ENCODE data around the gene PHF14. TPM values are rescaled to one million over a fixed set of nuclear protein-coding genes. Genes with fewer than 3 reads are reported as not detected.

Gene PHF14
- total and polyA plus RNA-seq, 2 experiments from 2014 or later, result 72.0 to 87.9 TPM

DNA sequence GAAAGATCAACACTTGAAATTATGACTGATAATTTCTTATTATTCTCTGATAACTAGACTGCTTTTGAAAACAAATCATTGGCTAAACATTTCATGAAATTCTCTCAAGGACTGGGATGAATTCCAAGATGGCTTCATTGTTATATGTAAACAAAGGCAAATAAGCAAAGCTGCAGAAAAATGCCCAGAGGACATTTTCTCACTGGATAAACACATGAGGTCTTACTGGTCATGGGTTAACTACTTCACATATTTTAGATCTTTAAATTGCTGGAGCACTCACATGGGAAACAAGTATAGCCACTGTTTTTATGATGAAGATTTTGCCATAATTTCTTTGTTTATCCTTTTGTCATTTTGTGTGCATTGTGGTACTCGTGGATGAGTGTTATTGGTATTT lies 239.1 kb downstream of the PHF14 start (continued):
- TF ChIP-seq, protein P1, sequence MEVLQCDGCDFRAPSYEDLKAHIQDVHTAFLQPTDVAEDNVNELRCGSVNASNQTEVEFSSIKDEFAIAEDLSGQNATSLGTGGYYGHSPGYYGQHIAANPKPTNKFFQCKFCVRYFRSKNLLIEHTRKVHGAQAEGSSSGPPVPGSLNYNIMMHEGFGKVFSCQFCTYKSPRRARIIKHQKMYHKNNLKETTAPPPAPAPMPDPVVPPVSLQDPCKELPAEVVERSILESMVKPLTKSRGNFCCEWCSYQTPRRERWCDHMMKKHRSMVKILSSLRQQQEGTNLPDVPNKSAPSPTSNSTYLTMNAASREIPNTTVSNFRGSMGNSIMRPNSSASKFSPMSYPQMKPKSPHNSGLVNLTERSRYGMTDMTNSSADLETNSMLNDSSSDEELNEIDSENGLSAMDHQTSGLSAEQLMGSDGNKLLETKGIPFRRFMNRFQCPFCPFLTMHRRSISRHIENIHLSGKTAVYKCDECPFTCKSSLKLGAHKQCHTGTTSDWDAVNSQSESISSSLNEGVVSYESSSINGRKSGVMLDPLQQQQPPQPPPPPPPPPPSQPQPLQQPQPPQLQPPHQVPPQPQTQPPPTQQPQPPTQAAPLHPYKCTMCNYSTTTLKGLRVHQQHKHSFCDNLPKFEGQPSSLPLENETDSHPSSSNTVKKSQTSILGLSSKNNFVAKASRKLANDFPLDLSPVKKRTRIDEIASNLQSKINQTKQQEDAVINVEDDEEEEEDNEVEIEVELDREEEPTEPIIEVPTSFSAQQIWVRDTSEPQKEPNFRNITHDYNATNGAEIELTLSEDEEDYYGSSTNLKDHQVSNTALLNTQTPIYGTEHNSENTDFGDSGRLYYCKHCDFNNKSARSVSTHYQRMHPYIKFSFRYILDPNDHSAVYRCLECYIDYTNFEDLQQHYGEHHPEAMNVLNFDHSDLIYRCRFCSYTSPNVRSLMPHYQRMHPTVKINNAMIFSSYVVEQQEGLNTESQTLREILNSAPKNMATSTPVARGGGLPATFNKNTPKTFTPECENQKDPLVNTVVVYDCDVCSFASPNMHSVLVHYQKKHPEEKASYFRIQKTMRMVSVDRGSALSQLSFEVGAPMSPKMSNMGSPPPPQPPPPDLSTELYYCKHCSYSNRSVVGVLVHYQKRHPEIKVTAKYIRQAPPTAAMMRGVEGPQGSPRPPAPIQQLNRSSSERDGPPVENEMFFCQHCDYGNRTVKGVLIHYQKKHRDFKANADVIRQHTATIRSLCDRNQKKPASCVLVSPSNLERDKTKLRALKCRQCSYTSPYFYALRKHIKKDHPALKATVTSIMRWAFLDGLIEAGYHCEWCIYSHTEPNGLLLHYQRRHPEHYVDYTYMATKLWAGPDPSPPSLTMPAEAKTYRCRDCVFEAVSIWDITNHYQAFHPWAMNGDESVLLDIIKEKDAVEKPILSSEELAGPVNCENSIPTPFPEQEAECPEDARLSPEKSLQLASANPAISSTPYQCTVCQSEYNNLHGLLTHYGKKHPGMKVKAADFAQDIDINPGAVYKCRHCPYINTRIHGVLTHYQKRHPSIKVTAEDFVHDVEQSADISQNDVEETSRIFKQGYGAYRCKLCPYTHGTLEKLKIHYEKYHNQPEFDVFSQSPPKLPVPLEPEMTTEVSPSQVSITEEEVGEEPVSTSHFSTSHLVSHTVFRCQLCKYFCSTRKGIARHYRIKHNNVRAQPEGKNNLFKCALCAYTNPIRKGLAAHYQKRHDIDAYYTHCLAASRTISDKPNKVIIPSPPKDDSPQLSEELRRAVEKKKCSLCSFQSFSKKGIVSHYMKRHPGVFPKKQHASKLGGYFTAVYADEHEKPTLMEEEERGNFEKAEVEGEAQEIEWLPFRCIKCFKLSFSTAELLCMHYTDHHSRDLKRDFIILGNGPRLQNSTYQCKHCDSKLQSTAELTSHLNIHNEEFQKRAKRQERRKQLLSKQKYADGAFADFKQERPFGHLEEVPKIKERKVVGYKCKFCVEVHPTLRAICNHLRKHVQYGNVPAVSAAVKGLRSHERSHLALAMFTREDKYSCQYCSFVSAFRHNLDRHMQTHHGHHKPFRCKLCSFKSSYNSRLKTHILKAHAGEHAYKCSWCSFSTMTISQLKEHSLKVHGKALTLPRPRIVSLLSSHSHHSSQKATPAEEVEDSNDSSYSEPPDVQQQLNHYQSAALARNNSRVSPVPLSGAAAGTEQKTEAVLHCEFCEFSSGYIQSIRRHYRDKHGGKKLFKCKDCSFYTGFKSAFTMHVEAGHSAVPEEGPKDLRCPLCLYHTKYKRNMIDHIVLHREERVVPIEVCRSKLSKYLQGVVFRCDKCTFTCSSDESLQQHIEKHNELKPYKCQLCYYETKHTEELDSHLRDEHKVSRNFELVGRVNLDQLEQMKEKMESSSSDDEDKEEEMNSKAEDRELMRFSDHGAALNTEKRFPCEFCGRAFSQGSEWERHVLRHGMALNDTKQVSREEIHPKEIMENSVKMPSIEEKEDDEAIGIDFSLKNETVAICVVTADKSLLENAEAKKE (CRISPR knock-in tag; IDR thresholded peaks at IDR 0.05), result no peak
- TF ChIP-seq CREB1 (CRISPR knock-in tag; IDR thresholded peaks at IDR 0.05; ENCODE audit: low read depth) (no peak), EZH2phosphoT487 (IDR thresholded peaks at IDR 0.05; ENCODE audit: unreplicated experiment) (no peak), EZH2 (IDR thresholded peaks at IDR 0.05; ENCODE audit: low read depth, unreplicated experiment) (no peak)
- TF ChIP-seq, protein P2, sequence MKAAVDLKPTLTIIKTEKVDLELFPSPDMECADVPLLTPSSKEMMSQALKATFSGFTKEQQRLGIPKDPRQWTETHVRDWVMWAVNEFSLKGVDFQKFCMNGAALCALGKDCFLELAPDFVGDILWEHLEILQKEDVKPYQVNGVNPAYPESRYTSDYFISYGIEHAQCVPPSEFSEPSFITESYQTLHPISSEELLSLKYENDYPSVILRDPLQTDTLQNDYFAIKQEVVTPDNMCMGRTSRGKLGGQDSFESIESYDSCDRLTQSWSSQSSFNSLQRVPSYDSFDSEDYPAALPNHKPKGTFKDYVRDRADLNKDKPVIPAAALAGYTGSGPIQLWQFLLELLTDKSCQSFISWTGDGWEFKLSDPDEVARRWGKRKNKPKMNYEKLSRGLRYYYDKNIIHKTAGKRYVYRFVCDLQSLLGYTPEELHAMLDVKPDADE (IDR thresholded peaks at IDR 0.05), result no peak

DNA sequence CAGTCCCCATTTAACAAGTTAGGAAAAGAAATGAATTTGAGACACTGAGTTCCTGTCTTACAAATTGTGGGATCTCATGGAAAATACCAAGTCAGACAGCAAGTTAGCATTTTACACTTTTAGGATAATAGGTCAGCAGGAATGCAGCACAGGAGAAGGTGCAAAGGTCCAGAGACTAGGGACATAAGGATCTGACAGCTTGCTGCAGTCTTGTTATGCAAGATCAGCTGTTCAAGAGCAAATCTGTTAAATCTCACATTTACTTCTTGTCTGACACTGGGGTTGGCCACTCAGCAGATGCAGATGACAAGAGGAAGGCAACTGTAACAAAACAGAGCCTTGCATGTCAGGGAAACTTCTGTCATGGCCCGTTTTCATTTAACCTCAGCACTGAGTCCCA lies 239.6 kb downstream of the PHF14 start:
- H3K4me1 Mint-ChIP-seq, result no peaks in the 10 kb centered on the region
- H3K36me3 ChIP-seq (ENCODE audit: insufficient read depth), result no peaks in the 10 kb centered on the region
- H3K4me2 ChIP-seq, result no peak overlapping the region
- no peak overlapping the region for H3K4me3 ChIP-seq
- no peak overlapping the region for H3K4me3 Mint-ChIP-seq
- H3K4me1 ChIP-seq (ENCODE audit: insufficient read depth), result no peaks in the 10 kb centered on the region
- H3K9me2 ChIP-seq (ENCODE audit: insufficient read depth), result no peaks in the 10 kb centered on the region
- no peak overlapping the region for H3K27ac ChIP-seq (ENCODE audit: low read depth)
- no peak overlapping the region for H2AFZ ChIP-seq
- H3K27ac Mint-ChIP-seq, result no peak overlapping the region
- H3K27me3 Mint-ChIP-seq (ENCODE audit: insufficient read depth, low read depth, poor library complexity), result peaks cover 1% of the 10 kb centered on the region
- H3K36me3 Mint-ChIP-seq (ENCODE audit: low read depth), result no peaks in the 10 kb centered on the region
- H3K79me2 ChIP-seq (replicated peaks; ENCODE audit: insufficient read depth), result no peaks in the 10 kb centered on the region
- H3F3A ChIP-seq (replicated peaks; ENCODE audit: low read depth), result no peaks in the 10 kb centered on the region
- no peaks in the 10 kb centered on the region for H3K9me3 Mint-ChIP-seq
- H4K20me1 ChIP-seq (replicated peaks; ENCODE audit: insufficient read depth), result no peaks in the 10 kb centered on the region
- no peak for ATAC-seq
- no peak for DNase-seq (ENCODE audit: low spot score)
- no peaks in the 10 kb centered on the region for H3K27me3 ChIP-seq (ENCODE audit: insufficient read depth)
- TF ChIP-seq, protein P2 (IDR thresholded peaks at IDR 0.05), result no peak
- TF ChIP-seq, protein P1 (CRISPR knock-in tag; IDR thresholded peaks at IDR 0.05), result no peak
- TF ChIP-seq EZH2 (IDR thresholded peaks at IDR 0.05; ENCODE audit: low read depth, unreplicated experiment), result no peak
- TF ChIP-seq POLR2AphosphoS5 (IDR thresholded peaks at IDR 0.05; ENCODE audit: low read depth), result no peak
